Stimulated activated CD4-positive, alpha-beta T cell treated with anti-CD3 and anti-CD28 coated beads, Interleukin-15, amount 100 ng/mL, for 1 hour (primary cell): Measurements from ENCODE around the gene FGF3.

Experiments
- DNase-seq, 2 donors: peaks; one replicate each; pipeline ENCODE4 v3.0.0-alpha.2; 2020; ENCODE audit warnings: low read depth in 1 of 2, low spot score in 1 of 2

Gene FGF3

DNA sequence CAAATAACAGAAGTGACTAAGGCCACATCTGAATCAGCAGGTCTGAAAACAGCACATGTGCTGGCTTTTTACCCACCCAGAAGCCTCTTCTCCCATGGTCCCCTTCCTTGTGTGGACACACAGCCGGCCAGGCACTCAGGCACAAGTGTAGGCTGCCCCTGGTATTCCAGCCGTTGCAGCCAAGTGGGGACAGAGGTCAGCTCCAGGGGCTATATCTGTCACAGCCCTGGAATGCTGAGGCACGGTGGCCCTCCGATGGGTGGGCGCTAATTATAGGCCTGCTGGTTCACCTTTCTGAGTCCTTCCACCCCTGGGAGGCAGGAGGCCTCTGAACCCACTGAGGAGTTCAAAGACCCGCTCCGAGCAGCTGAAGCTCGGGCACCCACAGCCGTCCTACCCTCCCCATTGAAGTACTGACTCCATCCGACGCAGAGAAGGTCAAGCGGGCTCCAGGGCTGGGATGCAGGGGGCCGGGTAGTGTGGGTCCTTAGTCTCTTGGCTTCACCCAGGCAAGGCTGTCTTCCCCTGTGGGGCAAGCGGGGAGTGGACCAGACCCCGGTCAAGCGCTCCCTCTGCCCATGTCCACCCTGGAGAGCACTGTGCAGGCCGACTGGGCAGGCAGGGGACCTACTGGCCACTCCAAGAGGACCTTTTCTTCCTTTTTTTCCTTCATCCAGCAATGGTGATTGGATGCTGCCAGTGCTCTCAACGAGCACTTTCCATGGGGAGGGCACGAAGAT lies 14.3 kb downstream of the FGF3 start:
- DNase-seq, result no peak

DNA sequence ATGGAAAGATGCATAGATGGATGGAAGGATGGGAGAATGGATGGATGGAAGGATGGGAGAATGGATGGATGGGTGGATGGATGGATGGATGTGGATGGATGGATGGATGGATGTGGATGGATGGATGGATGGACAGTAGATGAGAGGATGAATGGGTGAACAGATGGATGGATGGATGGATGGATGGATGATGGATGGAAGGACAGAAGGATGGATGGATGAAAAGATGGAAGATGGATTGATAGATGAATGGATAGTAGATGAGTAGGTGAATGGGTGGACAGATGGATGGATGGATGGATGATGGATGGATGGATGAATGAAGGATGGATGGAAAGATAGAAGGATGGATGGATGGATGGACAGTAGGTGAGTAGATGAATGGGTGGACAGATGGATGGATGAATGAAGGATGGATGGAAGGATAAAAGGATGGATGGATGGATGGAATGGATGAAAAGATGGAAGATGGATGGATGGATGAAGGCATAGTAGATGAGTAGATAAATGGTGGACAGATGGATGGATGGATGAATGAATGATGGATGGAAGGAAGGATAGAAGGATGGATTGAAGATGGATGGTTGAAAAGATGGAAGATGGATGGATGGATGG lies 15.5 kb downstream of the FGF3 start:
- DNase-seq, result no peak

- DNase-seq, result no peak
These were observed 16.2 kb downstream of the FGF3 start for GRCh38 chr11:69803022-69803421.

DNA sequence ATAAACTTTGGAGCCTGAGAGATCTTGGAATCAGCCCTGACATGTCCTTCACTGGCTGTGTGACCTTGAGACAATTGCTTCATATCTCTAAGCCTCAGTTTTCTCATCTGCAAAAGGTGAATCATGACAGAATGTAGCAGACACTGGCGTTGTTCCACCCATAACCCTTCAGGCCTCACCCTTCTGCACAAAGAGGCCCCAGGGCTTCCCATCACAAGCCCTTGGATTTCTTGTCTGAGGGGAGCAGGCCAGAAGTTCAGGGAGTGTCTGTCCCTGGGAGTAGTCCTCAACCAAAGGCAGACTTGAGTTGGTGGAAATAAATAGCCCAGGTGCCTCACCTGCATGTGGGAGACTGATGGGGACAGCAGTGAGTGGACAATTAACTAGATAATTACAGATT lies 16.6 kb downstream of the FGF3 start:
- DNase-seq, result no peak

GRCh38 chr11:69801513-69802335 lies 17.5 kb downstream of the FGF3 start:
- DNase-seq, result peak in 1 of 2 donors; percentile 21

- DNase-seq, result no peak
These were observed 18.9 kb downstream of the FGF3 start for GRCh38 chr11:69800278-69800677.

GRCh38 chr11:69799582-69799981 lies 19.6 kb downstream of the FGF3 start:
- DNase-seq, result no peak

GRCh38 chr11:69799097-69799496 lies 20.1 kb downstream of the FGF3 start:
- no peak for DNase-seq

DNA sequence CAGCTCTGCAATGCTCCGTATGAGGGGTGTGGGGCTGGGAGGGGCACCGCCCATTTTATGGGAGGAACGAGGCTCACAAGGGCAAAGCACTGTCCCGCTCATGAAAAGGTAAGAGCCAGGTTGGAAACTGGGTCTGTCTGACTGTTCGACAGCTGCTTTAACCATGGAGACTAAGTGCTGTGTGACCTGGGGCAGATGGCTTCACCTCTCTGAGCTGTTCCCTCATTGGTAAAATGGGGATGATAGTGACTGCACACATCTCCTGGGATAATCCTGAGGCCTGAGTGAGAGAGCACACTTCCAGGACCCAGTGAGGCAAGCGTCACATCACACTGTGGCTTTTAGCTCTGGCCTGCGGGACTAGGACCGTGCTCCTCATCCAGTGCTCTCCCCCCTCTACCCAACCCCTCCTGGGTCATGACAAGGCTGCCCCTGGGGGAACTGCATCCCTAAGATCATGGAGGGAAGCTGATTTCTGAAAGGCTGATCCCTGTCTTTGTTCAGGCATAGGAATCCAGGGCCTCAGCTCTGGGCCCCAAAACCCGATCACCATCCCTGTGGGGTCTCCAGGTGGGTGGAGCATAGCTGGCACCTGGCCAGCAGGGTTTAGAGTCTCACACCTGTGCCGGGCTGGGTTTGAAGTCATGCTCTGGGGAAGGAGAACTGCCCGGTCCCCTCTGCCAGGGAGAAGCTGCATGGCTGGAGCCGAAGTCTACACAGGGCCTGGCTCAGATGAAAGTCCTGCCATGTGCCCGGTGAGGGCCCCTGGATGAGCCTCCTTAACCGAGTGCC lies 21.3 kb downstream of the FGF3 start:
- DNase-seq, result no peak

DNA sequence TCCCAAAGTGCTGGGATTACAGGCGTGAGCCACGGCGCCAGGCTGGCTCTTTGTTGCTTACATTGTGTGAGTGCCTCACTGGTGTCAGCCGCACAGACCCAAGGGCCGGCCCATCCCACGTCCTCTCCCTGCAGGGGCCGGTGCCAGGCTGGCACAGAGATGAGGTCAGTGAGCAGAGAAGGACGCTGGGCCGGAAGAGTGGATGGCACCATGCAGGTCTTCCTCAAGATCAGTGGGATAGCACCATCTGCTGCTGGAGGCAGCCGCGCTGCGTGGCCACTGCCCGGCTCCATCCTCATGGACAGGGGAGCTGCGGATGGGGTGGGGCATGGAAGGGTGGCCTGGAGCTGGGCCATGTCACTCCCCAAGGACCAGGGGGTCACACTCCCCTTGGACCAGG lies 22.1 kb downstream of the FGF3 start:
- no peak for DNase-seq

DNA sequence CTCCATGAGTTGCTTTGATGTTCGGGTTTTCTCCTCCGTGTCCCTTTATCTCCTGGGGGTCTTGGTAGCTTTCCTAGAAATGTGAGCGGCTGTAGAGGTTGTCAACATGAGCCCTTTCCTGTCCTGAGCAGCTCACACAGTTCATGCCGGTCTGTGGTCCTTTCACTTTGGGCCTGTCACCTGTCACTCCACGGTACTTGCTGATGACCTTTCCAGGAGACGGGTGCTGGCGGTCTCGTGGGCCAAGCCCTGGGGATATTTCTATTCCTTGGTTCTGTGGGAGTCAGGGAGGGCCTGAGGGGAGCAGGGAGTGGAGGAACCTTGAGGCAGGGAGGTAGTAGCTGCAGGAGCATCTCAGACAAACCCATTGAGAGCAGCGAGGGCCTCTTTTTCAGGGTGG lies 23.2 kb downstream of the FGF3 start:
- DNase-seq, result no peak

GRCh38 chr11:69791276-69792180 lies 27.7 kb downstream of the FGF3 start:
- no peak for DNase-seq

- DNase-seq, result no peak
These were observed 30.3 kb downstream of the FGF3 start for GRCh38 chr11:69788956-69789355.

DNA sequence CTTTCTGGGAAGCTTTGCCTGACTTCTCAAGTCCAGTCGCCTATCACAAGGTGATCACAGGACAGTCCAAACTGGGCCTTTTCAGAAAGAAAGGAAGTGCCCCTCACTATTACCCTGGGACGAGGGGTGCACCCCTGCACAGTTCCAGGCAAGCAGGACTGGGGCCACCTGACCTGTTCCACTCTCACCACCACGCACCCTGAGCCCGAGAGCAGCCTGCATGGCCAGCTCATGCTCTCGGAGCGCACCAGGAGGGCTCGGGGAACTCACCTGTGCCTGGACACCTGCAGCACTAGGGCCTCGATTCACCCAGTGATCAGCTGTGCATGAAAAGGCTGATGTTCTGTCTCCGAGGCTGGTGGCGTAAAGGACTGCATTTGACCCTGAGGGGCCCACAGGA lies 31.3 kb downstream of the FGF3 start:
- no peak for DNase-seq

DNA sequence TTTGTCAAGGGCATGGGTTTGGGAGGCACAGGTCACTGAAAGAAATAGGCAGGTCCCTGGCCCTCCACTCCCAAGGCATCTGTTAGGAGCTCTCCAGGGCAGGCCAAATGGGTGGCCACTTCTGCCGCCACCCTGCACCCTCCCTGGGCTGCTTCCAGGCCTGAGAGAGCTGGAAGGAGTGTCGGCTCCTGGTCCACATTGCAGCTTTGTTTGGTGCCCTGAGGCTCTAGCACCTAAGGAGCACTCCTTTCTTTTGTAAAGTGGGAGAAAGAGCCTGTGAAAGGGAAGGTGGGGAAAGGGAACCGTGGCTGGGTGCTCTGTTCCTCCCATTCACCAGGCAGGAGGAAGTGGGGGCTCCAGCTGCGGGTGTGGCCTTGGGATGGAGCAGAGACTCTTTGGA lies 31.8 kb downstream of the FGF3 start:
- no peak for DNase-seq

DNA sequence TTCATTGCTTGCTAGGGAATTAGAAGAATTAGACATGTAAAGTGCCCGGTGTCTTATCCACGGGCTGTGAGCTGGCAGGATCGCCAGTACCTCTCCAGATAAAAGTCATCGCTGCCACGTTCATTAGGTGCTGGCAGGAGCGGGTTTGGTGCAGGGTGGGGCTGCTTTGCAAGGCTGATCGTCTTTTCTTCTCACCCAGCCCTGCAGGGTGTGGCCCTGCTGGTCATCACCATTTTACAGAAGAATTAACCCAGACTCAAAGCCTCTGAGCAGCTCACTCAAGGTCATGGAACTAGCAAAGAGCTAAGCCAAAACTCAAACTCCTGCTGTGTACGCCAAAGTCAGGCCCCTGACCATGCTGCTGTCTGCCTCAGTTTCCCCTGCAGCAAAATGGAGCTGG lies 38.0 kb downstream of the FGF3 start:
- DNase-seq, result no peak

- DNase-seq, result no peak
These were observed 40.8 kb downstream of the FGF3 start for GRCh38 chr11:69778373-69778772.

GRCh38 chr11:69775163-69775755 lies 44.0 kb downstream of the FGF3 start, which contains the start of gene FGF4:
Gene FGF4 (minus strand): TSS chr11:69775341. CDS start chr11:69775084, 257 bp downstream.
- DNase-seq, result no peak

DNA sequence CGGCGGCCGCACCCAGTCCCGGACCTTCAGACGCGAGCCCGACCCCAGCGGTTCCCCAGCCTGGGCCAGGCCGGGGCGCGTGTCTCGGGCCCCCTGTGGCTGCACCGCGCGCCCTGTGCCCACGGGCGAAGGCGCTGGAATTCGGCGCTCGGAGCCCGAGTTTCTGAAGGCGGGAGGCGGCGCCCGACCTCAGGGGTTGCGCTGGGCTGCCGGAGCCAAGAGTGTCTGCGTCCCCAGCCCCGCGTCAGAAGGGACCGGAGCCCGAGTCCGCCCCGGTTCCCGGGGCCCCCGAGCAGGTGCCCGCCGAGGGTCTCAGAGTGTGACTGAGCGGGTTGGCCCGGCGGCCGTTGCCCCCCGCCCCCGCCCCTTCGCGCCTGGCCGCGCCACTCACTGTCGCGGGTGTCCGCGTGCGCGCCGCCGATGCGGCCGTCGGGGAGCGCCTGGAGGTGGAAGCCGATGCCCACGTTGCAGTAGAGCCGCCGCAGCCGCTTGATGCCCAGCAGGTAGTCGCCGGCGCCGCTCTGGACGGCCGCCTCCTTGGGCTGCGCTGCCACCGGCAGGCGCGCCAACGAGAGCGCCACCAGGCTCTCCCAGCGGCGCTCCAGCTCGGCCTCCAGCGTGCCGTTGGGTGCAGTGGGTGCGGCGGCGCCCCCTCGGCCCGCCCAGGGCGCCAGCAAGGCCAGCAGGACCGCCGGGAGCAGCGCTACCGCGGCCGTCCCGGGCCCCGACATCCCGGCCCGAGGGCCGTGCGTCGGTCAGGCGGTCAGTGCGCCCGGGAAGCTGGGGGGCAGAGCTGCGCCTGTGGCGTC lies 44.7 kb downstream of the FGF3 start:
- DNase-seq, result no peak
